Muscle of back (tissue), 11 donors: ENCODE data around the gene SRPK3. TPM values are rescaled to one million over a fixed set of nuclear protein-coding genes. Genes with fewer than 3 reads are reported as not detected.

Experiments used
- DNase-seq, 3 donors: peaks; one replicate each; pipeline versions ENCODE4 v3.0.0 to v3.0.0-alpha.2; 2013
- polyA plus RNA-seq, 10 donors: library from polyadenylated mRNA; unstranded; fragments of 120-200 nt; gene quantifications; one replicate each; pipeline ENCODE4 v1.2.1, GENCODE V29; 2013; ENCODE audit not compliant: insufficient read length in 10 of 10

Gene SRPK3
- polyA plus RNA-seq, 10 donors, result 116 to 277 (median 198) TPM

GRCh38 chrX:153768311-153769157, 12.3 kb upstream of the SRPK3 start:
- no peak for DNase-seq

DNA sequence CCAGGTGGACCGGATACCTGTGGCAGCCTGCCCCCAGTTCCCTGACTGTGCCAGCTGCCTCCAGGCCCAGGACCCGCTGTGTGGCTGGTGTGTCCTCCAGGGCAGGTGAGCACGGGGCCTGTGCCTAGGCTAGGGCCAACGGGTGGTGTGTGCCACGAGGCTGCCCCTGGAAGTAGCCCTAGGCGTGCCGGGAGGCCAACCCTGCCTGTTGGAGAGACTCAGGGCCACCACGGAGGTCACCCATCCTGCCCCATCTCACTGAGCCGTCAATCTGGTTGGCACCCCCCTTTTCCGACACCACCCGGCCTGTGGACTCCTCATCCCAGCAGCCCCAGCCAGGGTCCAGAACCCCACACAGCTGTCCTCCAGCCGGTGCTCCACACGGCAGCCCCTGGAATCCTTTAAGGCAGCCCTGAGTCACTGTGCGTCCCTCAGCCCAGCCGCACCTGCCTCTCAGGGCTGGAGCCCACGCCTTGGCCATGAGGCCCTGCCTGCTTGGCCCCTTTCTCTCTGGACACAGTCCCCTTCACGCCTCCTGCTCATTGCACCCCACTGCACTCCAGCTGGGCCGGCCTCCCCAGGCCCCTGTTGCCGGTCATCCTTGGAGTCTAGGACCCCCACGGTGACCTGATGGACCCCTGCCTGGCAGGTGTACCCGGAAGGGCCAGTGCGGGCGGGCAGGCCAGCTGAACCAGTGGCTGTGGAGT, 11.5 kb upstream of the SRPK3 start:
- no peak for DNase-seq

- no peak for DNase-seq
These were observed 10.8 kb upstream of the SRPK3 start for GRCh38 chrX:153769865-153770600.

DNA sequence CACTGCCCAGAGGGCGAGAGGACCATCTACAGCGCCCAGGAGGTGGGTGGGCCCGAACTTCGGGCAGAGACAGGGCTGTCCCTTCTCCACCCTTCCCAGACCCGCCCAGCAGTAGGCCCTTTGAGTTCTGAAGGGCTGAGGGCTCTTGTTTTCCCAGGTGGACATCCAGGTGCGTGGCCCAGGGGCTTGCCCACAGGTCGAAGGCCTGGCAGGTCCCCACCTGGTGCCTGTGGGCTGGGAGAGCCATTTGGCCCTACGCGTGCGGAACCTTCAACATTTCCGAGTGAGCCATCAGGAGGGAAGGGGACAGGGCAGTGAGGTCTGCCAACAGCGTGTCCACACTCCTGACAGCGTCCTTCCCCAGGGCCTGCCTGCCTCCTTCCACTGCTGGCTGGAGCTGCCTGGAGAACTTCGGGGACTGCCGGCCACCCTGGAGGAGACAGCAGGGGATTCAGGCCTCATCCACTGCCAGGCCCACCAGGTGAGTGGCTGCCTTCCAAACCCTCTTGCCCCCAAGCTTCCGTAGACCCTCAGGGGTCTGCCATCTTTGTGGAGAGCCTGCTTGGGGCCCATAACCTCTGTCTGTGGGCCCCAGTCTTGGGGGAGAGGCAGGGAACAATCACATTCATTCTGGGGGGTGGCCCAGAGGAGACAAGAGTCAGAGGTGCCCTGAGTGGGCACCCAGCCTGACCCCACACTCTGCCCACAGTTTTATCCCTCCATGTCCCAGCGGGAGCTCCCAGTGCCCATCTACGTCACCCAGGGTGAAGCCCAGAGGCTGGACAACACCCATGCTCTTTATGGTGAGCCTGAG, 10.0 kb upstream of the SRPK3 start:
- DNase-seq, result no peak

- DNase-seq, result no peak
These were observed 9.2 kb upstream of the SRPK3 start for GRCh38 chrX:153771415-153772315.

DNA sequence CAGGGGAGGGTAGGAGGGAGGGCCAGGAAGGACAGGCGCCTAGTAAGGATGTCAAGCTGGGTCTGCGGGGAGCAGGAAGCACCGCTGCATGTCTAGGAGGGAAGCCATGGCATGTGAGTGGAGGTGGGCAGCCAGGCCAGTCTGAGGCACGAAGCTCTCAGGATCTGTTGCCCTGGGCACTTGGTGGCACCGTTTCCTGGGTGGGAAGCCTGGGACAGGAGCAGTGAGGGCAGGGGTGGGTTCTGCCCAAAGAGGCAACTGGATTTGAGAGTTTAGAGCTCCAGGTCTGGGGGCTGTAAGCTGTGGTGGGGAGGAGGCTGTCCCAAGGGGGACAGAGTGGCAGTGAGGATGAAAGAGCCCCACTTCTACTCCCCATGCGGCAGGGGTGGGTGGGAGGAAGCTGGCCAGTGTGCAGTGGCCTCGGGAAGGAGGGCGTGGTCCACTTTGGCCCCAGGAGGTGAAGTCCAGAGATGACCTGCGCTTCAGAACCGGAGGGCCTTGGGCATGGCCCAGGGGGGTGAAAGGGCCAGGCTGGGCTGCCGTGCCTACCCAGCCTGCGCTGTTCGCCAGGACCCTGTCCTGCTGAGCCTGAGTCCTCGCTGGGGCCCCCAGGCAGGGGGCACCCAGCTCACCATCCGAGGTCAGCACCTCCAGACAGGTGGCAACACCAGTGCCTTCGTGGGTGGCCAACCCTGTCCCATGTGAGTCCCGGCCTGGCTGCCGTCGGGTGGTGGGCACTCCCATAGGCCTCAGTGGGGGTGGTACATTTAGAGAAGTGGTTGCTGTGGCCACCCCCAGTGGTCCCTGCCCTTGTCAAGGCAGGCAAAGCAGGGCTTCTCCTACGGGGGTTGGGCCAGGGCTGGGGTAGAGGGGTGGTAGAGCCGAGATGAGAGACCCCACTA, 8.3 kb upstream of the SRPK3 start:
- no peak for DNase-seq

- no peak for DNase-seq
These were observed 7.6 kb upstream of the SRPK3 start for GRCh38 chrX:153773218-153773611.

DNA sequence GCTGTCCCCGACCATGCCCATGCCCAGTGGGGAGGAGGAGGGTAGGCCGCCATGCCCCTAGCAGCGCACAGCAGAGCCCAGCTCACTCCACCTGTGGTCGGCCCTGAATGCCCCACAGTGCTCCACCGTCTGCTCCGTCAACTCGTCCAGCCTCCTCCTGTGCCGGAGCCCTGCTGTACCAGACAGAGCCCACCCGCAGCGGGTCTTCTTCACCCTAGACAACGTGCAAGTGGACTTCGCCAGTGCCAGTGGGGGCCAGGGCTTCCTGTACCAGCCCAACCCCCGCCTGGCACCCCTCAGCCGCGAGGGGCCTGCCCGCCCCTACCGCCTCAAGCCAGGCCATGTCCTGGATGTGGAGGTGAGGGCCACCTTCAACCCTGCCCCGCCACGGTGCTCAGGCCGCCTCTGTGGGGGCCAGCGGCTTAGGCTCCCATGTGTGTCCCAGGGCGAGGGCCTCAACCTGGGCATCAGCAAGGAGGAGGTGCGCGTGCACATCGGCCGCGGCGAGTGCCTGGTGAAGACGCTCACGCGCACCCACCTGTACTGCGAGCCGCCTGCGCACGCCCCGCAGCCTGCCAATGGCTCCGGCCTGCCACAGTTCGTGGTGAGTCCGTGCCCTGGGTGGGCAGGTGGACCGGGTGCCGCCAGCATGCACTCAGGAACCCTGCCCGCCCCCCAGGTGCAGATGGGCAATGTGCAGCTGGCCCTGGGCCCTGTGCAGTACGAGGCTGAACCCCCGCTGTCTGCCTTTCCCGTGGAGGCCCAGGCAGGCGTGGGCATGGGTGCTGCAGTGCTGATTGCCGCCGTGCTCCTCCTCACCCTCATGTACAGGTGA, 6.9 kb upstream of the SRPK3 start:
- DNase-seq, result no peak

GRCh38 chrX:153774576-153775292, 6.1 kb upstream of the SRPK3 start:
- no peak for DNase-seq

DNA sequence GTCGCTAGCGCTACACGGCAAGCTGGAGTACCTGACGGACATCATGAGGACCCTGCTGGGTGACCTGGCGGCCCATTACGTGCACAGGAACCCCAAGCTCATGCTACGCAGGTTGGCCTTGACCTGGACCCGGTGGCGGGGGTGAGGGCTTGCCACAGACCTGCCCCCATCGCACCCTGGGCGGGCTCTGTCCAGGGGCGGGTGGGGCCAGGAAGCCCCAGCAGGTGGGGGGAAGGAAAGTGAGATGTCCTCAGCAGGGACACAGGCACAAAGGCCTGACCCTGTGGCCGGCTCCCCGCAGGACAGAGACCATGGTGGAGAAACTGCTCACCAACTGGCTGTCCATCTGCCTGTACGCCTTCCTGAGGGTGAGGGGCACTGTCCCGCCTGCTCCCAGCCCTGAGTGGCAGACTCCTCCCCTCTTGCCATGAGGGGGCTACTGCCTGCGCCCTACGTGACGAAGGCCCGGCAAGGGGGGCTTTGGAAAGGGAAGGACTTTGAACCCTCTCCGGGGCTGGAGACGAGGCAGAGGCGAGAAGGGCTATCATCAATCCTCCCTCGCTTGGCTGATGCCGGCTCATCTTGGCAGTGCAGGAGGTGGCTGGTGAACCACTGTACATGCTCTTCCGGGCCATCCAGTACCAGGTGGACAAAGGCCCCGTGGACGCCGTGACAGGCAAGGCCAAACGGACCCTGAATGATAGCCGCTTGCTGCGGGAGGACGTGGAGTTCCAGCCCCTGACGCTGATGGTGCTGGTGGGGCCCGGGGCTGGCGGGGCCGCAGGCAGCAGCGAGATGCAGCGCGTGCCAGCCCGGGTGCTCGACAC, 5.3 kb upstream of the SRPK3 start:
- no peak for DNase-seq

- DNase-seq, result no peak
These were observed 4.7 kb upstream of the SRPK3 start for GRCh38 chrX:153776120-153776599.

GRCh38 chrX:153776611-153777045, 4.2 kb upstream of the SRPK3 start:
- DNase-seq, result no peak

DNA sequence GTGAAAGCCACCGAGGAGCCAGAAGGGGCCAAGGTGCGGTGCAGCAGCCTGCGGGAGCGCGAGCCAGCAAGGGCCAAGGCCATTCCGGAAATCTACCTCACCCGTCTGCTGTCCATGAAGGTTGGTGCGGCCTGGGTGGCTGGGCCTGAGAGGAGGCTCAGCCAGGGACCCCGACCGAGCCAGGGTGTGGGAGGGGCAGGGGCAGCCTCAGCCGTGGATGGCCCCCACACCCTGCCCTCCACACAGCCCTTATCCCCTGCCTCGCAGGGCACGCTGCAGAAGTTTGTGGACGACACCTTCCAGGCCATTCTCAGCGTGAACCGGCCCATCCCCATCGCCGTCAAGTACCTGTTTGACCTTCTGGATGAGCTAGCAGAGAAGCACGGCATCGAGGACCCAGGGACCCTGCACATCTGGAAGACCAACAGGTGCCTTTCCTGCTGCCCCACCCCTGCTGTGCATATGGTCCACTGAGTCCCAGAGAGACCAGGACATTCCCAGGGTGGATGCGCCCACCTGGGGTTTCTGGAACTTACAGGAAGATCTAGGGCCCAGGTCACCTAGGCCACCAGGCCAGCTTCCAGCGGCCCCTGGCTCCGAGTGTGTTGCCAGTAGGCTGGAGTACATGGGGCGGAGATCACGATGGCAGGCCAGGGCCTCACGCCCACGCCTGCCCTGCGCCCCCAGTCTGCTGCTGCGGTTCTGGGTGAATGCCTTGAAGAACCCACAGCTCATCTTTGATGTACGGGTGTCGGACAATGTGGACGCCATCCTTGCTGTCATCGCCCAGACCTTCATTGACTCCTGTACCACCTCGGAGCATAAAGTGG, 3.4 kb upstream of the SRPK3 start:
- no peak for DNase-seq

GRCh38 chrX:153778181-153778580, 2.7 kb upstream of the SRPK3 start:
- DNase-seq, result no peak

DNA sequence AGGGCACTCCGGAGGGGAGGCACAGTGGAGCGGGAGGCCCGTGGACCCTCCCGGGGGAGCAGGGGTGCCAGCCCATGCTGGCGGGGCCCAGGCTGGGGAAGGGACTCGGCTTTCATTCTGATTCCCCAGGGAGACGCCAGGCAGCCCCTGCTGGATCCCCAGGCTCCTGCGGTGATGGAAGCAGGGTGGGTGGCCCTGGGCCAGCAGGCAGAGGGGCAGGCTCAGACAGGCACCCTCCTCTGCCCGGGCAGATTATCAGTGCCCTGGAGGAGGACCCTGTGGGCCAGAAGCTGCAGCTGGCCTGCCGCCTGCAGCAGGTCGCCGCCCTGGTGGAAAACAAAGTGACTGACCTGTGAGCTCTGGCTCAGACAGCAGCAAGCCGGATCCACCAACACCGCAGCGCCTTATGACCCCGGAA, 2.1 kb upstream of the SRPK3 start:
- DNase-seq, result no peak
